HG03103 (cell line): Measurements from ENCODE around the gene COQ9.
A peak's percentile ranks its signal among the peaks of the same experiment; 100 is the strongest.
"Not testable (repeated sequence)": the region's sequence is repeated elsewhere in the genome, so short reads cannot be mapped to it uniquely, and the experiment has no call there.

Experiments used
- ATAC-seq: cut with Tn5 transposase; IDR thresholded peaks from one replicate; pipeline ENCODE4 v1.9.1; 2021; ENCODE audit warnings: low read depth; ENCODE audit not compliant: unreplicated experiment

The COQ9 gene

GRCh38 chr16:57424583-57424982 is 22.7 kb upstream of the COQ9 start:
- no peak for ATAC-seq

GRCh38 chr16:57426356-57426755 is 20.9 kb upstream of the COQ9 start:
- no peak for ATAC-seq

DNA sequence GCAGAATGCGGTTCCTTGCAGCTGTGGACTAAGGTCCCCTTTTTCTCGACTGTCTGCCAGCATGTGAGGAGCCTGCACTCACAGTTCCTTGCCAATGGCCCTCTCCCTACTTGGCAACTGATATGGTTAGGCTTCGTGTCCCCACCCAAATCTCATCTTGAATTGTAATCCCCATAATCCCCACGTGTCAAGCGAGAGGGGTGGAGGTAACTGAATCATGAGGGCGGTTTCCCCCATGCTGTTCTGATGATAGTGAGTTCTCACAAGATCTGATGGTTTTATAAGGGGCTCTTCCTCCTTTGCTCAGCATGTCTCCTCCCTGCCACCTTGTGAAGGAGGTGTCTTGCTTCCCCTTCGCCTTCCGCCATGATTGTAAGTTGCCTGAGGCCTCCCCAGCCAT is 20.0 kb upstream of the COQ9 start:
- no peak for ATAC-seq

GRCh38 chr16:57427824-57428223 is 19.5 kb upstream of the COQ9 start:
- ATAC-seq: no peak

DNA sequence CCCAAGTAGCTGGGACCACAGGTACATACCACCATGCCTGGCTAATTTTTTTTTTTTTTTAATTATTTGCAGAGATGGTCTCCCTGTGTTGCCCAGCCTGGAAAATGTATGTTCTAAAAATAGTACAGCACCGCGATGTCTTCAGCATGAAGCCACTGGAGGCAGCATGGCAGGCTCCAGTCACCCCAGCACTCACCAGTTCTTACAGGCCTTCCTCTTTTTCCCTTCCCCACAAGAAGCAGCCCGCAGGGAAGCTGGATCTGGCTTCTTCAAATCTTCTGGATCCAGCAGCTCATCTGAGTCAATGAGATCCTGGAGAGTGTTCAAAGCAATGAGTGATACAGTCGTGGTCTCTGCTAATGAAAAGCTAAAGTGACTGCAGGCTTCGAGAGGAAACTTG is 16.3 kb upstream of the COQ9 start:
- ATAC-seq: no peak

GRCh38 chr16:57432505-57432904 is 14.8 kb upstream of the COQ9 start:
- no peak for ATAC-seq

DNA sequence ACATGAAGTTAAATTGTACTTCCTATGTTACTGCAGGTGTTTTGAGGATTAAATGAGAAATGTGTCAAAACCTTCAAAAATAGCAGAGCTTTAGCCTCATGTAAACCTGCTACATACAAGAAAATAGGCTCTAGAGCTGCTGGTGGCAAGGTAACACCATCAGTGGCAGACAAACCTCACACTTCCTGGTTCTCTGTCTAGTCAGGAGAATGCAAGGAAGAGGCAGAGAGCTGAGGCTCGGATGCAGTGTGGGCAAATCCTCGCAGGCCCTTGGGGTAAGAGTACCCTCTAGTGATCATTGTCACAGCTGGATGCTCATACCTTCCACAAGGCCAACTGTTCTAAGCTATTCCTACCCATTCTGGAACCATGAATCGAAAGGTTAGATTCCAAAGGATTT is 14.3 kb upstream of the COQ9 start:
- ATAC-seq: no peak

DNA sequence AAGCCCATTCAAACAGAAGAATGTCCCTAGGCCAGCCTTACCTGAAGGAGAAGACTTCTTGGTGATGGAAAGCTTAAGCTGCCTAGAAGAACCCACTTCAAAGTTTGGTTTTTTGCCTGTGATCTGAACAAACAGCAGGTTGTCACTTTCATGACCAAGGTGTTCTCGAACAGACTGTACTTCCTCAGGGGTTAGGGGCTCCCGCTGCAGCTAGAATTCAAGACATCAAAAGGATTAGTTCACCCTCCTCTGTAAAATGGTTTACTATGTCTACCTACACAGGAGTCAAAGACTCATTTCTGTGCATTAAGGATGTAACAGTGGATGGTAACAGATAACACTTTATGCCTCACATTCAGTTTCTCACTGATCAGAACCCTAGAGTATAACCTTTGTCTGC is 13.3 kb upstream of the COQ9 start:
- no peak for ATAC-seq

DNA sequence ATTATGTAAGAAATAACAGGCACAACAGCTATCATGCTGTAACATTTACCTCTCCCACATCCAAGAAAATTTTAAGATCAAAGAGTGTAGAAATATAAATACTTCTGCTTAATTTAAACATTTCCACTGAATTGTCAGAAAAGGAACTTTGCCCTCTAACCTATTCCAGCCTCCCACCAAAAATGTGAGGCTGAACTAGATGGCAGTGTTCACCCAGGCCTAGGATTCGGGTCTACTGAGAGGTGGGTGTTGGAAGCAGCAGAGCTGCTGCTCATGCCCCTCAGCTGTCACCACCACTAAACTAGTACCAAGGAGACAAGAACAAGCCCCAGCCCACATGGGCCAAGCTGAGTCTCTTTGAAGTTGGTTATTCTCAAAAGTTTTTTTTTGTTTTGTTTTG is 11.4 kb upstream of the COQ9 start:
- no peak for ATAC-seq

DNA sequence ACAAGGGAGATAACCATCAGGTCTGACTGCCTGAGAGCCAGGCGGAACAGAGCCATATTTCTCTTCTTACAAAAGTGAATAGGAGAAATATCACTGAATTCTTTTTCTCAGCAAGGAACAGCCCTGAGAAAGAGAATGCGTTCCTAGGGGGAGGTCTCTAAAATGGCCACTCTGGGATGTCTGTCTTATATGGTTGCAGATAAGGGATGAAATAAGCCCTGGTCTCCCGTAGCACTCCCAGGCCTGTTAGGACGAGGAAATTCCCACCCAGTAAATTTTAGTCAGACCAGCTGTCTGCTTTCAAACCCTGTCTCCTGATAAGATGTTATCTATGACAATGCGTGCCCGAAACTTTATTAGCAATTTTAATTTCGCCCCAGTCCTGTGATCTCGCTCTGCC is 7.3 kb upstream of the COQ9 start:
- ATAC-seq: not testable (repeated sequence)

- not testable (repeated sequence) for ATAC-seq
Measured at GRCh38 chr16:57440551-57440950, 6.7 kb upstream of the COQ9 start.

GRCh38 chr16:57444711-57445110 is 2.6 kb upstream of the COQ9 start:
- no peak for ATAC-seq

DNA sequence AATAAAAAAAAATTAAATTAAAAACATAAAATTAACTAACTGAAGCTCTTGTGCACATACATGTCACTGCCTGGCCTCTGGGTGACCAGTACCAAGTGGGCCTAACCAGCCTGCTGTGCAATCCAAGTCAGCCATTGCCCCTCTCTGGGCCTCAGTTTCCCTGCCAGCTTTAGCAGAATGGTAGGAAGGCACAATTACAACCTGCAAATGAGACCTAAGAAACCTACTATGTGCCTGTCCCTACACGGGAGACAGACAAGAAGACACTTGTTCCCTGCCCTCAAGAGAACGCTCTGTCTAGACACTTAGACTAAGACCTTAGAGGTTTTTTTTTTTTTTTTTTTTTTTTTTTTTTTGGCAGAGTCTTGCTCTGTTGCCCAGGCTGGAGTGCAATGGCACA is 1.8 kb upstream of the COQ9 start:
- no peak for ATAC-seq

- ATAC-seq: no peak
Measured at GRCh38 chr16:57446531-57447185, 621 bp upstream of the COQ9 start.

DNA sequence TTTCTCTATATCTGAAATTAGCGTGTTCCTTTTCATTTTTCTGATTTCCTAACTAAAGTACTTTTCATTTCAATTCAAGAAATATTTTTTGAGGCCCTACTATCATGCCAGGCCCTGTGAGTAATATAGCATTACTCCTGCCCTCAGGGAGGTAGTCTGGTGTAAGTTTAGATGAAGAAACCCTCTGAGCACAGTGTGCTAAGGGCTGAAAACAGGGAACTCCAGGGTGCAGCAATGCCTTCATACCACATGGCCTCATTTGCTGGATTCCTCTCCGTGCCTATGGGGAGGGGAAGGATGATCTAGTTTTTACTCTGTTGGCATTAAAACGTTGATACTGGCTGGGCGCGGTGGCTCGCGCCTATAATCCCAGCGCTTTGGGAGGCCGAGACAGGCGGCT is 4.7 kb downstream of the COQ9 start:
- no peak for ATAC-seq

GRCh38 chr16:57462209-57462977 is 15.1 kb downstream of the COQ9 start, which contains the start of gene POLR2C:
Gene POLR2C (plus strand): TSS chr16:57462679. CDS start chr16:57462725, 46 bp downstream.
- peak; percentile 85 for ATAC-seq

DNA sequence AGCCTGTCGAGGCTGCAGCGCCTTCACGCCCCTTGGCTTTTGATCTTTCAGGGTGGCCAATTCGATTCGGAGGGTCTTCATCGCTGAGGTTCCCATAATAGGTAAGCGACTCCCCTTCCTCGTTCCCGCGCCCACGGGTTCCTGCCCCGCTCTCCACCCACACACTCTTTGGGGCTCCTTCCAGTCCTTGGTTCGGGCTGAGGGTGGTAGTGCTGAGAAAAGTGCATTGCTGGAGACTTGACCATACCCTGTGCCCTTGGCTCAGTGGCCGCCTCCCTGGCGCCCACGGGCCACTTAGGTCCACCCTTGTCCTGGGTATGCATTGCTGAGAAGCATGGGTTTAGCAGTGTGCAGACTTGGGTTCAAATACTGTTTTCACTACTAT is 15.7 kb downstream of the COQ9 start:
- ATAC-seq: no peak

GRCh38 chr16:57464523-57464922 is 17.2 kb downstream of the COQ9 start:
- ATAC-seq: no peak

- no peak for ATAC-seq
Measured at GRCh38 chr16:57468346-57468745, 21.1 kb downstream of the COQ9 start.

- no peak for ATAC-seq
Measured at GRCh38 chr16:57469046-57469445, 21.8 kb downstream of the COQ9 start.

DNA sequence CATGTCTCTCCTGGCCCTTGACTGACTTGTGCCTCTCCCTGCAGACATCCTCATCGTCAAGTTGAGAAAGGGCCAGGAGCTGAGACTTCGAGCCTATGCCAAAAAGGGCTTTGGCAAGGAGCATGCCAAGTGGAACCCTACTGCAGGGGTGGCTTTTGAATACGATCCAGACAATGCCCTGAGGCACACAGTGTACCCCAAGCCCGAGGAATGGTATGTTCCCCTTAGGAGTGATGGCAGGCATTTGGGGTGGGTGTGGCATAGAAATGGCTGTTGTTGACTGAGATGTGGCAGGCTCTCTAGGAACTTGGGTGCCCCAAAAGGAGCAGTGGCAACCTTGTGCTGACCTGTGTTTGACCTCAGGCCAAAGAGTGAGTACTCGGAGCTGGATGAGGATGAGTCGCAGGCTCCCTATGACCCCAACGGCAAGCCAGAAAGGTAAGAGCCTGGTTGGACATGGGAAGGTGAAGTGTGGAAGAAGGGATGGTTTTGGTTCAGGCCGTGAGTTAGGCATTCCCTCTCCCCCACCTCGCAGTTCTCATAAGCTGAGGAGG is 22.7 kb downstream of the COQ9 start:
- no peak for ATAC-seq

DNA sequence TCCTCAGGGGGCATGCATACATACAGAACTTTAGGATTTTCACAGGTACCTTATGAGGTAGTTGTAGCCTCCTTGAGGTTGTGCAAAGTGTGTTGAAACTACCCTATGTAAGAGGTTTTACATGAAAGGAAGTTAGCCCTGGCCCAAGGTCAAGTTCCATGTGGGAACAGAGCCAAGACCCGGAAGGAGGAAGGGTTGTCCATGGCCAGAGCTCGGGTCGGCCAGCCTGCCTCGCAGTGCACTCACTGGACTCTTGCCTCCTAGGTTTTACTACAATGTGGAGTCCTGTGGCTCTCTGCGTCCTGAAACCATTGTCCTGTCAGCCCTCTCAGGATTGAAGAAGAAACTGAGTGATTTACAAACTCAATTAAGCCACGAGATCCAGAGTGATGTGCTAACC is 23.4 kb downstream of the COQ9 start:
- no peak for ATAC-seq
